Stimulated activated CD8-positive, alpha-beta memory T cell treated with anti-CD3 and anti-CD28 coated beads, Interleukin-12 subunit alpha, Interleukin-12 subunit beta, amount 100 ng/mL, for 1 hour (primary cell): ENCODE measurements around the gene C2orf80.
"Not testable (repeated sequence)": the region's sequence is repeated elsewhere in the genome, so short reads cannot be mapped to it uniquely, and the experiment has no call there.

Experiments used
- DNase-seq: peaks from one replicate; pipeline ENCODE4 v3.0.0-alpha.2; 2020; ENCODE audit warnings: low read depth

Gene C2orf80

DNA sequence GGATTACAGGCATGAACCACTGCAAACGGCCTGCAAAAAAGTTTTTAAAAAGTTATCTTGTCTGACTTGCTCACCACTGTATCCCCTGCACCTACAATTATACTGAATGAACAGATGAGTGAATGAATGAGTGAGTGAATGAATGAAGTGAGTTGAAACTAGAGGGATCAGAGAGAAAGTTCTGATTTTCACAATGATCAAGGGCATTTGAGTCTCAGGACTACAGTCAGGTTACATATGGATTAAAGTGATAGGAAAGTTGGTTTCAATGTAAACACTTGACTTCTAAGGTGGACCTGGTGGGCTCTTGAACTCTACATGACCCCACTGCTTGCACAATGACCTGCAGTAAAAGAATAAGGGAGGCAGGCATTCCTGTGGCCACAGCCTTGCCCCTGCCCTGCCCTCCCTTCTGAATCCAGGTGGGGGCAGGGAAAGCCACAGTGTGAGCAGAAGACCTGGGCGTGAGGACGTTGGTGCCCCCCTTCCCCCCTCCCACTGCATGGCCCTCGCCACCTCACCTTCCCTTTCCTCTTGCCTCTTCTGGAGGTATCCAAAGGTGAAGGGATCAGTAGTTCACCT, 10.7 kb downstream of the C2orf80 start:
- no peak for DNase-seq

DNA sequence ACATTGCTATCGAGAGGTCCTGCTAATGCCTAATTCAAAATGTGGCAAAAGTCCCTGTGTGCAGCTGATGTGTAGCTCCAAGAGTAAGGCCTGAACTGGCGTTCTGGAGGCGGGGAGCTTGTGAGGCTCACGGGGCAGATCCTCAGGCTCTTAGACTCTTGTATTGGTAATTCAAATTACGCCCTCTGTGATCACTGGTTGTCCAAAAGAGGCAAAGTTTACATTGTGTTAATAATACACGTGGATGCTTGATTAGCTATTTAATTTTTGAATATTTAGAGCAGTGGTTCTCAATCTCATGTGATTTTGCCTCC, 14.0 kb downstream of the C2orf80 start:
- no peak for DNase-seq

DNA sequence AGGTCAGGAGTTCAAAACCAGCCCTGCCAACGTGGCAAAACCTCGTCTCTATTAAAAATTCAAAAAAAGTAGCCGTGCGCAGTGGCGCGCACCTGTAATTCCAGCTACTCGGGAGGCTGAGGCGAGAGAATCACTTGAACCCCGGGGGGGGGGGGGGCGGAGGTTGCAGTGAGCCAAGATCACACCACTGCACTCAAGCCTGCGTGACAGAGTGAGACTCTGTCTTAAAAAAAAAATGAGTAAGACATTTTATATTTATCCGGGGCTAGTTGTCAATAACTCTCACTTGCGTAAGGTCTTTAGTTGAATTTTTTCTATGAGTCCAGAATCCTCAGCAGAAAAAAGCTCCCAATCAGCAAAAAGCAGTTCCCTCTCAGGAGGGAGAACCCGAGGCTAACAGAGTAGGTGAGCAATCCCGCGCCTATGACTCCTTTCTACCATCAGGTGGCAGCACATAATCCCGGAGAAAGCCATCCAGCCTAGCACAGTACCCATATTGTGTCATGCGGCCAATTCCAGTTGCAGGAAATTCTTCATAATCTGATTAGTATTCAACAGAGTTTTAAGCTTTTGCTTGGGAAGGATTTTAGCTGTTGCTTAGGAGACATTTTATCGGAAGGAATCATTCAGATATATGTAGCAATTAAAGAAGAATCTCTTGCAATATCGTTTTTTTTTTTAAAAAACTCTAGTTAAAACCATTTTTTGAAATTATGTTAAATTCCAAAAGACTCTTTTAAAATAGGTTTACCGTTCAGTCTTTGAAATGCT, 14.6 kb downstream of the C2orf80 start:
- DNase-seq: peak; percentile 28

DNA sequence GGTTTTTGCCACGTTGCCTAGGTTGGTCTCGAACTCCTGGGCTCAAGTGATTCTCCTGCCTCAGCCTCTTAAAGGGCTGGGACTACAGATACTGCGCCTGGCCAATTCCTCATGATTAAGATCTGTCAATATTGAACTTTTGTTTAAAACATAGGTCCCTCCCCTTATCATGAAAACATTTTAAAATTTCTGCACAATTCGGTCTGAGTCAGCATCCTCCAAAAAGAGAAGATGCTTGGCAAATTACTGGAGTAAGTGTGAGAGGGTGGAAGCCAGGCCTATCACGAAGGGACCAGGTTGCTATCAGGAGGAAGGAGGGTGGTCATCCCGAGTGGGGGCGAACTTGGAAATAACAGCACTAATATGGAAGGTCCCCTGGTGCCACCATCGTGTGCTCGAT, 15.7 kb downstream of the C2orf80 start:
- no peak for DNase-seq

DNA sequence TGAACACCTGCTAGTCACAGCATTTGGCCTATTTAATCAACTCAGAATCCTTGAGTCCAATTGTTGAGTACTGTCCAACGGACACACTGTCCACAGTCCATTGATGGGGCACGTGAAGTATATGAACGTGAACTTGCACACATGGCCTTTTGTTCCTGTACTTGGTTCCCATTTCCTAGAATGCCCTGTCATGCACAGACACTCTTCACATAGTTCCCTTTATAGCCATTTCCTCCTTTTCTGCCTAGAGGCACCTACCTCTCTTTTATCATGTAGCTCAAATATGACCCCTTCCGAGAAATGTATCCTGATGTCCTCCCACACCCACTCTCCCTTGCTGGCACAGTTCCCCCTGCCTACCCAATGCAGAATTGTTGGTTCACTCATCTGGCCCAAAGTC, 17.7 kb downstream of the C2orf80 start:
- no peak for DNase-seq

DNA sequence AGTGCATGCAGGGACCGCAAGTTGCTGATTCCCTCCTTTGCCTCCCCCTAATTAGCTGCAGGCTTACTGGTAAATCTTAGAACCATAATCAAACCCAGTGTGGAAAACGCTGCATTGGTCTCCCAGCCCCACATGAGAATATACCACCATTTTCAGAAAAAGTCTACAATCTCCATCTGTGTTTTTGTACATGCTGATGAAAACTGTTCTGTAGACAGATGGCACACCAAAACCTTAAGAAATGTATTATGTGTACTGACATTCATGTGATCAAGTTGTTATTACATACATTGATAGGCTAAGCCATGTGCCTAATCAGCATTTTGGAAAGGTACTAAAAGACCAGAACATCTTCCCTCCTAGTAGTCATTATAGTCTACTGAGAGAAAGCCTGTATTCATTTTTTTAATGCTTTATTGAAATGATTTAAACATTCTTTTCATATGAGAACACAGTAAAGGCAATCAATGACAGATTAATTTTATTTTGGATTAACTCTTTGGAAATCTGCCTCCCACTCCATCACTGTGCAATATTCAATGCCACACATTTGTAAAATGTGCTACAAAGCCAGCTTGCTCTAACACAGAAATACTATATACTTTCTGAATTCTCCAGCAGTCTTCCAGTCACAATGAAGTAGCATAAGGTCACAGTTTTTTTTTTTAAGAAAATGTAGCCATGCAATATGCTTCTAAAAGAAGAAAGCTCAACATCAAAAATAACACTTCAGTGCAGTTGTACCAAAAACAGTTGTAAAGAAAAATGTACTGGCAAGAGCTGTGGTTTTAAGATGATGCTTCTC, 24.7 kb downstream of the C2orf80 start:
- no peak for DNase-seq

DNA sequence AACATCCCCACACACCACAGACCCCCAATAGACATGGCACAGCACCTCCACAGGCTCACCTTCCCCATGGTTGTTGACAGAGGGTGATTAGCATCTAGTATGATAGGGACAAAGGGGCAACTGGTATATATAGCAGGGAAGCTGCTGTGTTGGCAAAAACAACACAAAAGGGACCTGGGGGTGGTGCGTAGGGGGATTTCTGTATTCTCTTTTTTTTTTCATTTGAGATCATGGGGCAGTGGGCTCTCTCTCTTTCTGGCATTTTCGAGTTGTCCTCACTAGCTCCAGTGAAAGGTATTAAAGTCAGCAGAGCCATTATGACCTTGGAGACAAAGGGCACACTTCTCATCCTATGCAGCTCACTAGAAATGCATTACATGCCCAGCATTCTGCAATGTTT, 26.3 kb downstream of the C2orf80 start, which contains the start of gene CRYGA:
Gene CRYGA, minus strand, starts transcription at position 101 of the 400 bp plus-strand sequence. Its CDS starts 33 bp downstream, at position 68.
- no peak for DNase-seq

DNA sequence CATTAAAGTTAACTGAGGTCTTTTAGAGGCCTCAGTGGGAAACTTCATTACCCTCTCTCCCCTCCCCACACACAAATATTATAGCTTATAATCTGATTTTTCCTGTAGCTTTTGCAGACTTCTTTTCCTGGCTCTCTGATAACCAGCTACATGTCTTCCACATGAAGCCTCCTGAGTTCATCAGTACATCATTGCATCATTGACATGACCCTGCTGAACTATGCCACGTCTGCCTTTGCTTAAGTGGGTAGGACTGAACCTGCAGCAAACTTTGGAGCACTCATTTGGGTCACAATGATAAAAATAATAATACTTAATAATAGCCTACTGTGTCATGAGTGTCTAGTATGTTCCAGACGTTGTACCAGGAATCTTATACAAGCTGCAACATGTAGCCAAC, 33.4 kb downstream of the C2orf80 start:
- no peak for DNase-seq

DNA sequence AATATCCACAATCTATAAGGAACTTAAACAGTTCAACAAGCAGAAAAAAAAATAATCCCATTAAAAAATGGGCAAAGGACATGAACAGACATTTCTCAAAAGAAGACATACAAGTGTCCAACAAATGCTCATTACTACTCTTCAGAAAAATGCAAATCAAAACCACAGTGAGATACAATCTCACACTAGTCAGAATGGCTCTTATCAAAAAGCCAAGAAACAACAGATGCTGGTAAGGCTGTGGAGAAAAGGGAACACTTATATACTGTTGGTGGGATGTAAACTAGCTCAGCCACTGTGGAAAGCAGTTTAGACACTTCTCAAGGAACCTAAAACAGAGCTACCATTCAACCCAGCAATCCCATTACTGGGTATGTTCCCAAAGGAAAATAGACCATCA, 36.7 kb downstream of the C2orf80 start:
- DNase-seq: no peak

DNA sequence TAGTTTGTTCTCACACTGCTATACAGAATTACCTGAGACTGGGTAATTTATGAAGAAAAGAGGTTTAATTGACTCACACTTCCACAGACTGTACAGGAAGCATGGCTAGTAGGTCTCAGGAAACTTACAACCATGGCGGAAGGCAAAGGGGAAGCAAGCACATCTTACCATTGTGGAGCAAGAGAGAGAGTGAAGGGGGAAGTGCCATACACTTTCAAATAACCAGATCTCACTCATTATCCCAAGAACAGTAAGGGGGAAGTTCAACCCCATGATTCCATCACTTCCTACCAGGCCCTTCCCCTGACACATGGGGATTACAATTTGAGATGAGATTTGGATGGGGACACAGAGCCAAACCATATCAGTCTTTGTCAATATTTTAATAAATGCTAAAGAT, 38.9 kb downstream of the C2orf80 start:
- no peak for DNase-seq

DNA sequence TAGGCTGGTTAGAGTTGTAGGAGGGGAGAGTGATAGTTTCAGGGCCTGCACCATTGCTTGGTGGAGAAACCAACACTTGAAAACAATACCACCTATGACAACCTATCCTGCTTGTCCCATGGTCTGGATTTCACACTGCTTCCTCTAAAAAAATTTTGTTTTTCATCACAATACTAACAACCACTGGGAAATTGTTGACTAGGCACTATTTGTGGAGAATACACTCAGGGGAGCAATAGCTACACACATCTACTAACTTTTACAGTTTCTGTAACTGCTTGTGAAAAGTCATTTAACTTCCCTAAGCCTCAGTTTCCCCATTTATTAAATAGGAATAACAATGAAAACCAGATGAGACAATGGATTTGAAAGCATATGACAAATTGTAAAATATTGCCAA, 39.7 kb downstream of the C2orf80 start:
- no peak for DNase-seq

DNA sequence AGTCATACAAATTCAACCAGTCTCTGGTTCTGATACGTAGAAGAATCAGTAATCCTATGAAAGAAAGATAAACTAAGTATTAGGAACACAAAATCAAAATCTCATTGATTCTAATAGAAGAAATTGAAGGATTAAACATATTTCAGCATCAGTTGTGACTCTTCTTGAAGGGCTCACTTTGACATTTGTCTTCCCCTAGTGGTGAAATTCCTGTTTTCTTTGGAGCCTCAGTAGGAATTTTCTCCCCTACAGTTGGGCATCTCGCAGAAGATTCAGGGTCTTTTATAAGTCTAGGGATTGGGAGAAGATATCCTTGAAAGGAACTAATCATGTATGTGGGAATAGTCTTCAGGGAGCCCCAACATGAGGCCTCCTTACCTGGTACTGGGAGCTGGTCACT, 41.0 kb downstream of the C2orf80 start:
- no peak for DNase-seq

DNA sequence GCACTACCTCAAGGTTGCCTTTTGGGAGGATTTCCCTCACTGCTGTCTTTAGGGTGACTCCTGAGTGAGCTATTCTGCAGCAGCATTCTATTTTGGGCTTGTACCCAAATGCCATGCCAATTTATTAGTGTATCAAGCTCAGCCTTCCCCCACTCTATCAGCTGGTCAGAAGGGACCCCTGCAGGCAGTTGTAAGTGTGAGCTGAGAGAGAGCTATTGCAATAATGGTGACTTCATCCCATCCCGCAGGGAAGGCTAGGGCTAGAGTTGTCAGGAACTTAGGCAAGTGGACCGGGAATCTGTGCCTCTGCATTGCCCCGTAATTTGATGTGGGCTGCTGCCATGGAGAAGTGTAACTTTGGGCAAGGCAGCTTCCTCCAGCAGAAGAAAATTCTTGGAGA, 42.1 kb downstream of the C2orf80 start:
- no peak for DNase-seq

DNA sequence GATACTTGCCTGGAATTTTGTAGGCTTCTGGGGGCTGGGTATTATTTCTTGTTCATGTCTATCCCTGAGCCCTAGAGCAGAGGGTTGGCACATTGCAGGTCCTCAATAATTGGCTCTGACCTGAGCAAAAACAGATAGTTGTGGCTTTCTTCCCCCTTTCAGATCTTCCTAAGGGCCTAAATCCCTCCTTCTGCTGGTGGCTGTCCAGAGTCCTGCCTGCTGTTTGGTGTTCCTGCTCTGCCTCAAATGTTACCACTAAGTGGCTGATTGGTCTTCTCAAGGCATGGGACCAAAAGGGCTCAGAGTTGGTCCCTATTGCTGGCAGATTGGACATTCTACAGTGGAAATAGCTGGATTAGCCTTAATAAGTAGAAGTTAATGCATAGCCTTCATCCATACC, 42.8 kb downstream of the C2orf80 start:
- DNase-seq: no peak

DNA sequence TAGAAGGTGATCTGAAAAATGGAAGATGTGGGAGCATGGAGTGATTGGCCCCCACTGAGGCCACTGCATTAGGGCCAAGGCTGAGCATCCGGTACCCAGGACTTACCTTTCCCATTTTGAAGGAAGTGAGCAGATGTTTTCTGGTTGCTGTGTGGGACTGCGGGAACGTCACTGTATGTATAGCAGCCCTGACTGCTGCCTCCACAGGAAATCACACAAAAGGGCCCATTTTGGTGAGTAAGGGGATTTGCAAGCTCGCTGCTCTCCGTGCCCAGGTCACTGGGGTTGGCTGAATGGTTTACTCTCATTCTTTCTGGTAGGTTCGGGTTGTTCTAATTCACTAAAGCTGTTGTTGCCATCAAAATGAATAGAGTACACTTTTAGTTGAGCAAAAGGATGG, 43.8 kb downstream of the C2orf80 start, which contains the start of gene CRYGB:
Gene CRYGB, minus strand, starts transcription at position 153 of the 400 bp plus-strand sequence. Its CDS starts 38 bp downstream, at position 115.
- DNase-seq: no peak

DNA sequence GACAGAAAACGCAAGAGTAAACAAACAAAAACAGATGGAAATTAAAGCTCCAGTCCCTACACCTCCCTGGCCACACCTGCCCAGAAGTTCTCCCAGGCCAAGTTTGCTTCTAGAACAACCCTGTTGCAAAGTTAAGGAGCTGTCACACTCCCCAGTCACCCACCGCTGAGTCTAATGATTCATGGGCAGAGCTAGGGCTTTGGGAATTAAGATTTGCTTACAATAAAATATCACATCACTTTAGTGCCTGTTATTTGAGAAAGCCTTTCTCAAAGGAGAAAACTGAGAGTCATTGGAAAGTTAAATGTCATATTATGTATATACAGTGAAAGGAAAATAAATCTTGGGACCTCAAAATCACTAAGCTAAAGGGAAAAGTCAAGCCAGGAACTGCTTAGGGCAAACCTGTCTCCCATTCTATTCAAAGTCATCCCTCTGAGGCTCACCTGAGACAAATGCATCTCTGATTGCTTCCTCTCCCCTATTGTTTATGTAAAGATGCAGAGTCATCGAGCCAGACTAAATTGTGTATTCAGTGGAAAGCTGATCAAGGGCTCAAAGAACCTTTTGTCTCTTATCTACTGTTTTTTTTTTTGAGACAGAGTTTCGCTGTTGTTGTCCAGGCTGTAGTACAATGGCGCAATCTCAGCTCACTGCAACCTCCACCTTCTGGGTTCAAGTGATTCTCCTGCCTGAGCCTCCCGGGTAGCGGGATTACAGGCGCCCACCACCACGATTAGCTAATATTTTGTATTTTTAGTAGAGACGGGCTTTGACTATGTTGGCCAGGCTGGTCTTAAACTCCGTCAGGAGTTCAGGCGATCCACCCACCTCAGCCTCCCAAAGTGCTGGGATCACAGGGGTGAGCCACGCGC, 46.7 kb downstream of the C2orf80 start:
- no peak for DNase-seq

DNA sequence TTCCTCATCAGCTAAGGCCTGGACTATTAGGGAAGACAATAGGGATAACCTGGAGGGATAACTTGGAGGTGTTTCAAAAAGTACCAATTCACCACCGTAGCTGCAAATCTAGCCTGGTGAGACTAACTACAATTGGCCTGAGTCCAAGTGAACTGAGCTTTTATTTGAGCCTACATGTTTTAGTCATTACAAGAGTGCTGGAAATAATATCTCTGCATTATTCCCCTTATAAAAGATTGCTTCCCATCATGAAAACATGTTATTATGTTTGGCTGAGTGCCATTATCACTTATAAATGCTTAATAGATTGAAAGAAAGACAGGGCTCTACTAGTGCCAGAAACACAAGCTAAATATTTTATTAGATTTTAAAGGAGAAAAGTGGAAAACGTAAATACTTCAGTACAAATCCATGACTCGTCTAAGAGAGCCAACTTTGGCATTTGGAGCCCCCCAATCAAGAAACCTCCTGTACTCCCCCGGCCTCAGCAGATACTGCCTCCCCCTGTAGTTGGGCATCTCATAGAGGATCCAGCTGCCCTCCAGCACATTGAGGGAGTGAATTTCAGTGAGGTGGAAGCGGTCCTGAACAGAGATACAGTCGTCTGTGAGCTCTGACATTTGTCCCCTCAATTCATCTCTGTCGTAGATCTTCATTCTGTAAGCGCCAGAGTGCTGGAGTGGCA, 47.4 kb downstream of the C2orf80 start:
- DNase-seq: no peak

DNA sequence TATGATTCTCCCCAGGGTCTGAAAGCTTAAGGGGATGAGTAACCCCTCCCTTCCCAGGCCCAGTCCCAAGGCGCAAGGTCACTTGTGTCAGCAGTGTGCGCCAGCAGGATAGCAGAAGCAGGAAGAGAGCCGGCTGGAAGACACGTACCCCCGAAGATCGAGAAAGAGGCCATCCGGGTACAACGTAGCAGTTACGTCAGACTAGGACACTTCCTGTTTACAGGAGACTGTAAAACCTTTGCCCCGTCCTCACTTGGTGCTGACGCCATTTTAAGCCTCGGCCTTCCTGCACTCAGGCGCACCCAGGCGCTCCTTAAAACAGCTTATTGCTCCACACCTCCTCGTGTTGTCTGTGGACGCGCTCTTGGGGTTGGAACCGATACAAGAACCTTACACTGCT, 50.4 kb downstream of the C2orf80 start:
- no peak for DNase-seq

DNA sequence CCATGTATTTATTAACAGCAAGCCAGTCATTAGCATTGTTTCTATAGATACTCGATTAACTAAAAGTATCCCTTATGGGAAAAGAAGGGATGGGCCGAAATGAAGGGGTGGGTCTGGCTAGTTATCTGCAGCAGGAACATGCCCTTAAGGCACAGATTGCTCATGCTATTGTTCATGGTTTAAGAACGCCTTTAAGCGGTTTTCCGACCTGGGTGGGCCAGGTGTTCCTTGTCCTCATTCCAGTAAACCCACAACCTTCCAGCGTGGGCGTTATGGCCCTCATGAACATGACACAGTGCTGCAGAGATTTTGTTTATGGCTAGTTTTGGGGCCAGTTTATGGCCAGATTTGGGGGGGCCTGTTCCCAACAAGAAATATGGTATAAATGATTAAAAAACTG, 51.5 kb downstream of the C2orf80 start:
- DNase-seq: not testable (repeated sequence)

DNA sequence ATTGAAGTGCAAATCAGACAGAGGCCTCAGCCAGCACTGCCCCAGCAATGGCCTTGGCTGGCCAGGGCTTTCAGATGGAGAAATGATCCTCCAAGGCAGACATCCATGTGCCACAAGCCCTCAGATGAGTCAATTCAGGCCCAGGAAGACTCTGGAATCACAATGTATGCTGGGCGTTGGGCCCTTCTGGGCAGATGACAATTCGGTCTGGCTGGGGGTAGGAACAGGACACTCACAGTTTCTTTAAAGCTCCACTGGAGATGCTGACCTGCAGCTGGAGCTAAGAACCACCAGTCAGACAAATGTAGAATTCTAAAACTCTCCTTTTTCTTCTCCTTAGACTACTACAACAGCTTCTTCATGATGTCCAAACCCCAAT, 53.1 kb downstream of the C2orf80 start:
- DNase-seq: no peak
